GM18907 (cell line): ENCODE results near the gene EXOSC9.

Source experiments
- ATAC-seq: cut with Tn5 transposase; IDR thresholded peaks from one replicate; pipeline ENCODE4 v1.9.1; 2021; ENCODE audit warnings: mild to moderate bottlenecking, moderate library complexity; ENCODE audit not compliant: unreplicated experiment

EXOSC9 gene

DNA sequence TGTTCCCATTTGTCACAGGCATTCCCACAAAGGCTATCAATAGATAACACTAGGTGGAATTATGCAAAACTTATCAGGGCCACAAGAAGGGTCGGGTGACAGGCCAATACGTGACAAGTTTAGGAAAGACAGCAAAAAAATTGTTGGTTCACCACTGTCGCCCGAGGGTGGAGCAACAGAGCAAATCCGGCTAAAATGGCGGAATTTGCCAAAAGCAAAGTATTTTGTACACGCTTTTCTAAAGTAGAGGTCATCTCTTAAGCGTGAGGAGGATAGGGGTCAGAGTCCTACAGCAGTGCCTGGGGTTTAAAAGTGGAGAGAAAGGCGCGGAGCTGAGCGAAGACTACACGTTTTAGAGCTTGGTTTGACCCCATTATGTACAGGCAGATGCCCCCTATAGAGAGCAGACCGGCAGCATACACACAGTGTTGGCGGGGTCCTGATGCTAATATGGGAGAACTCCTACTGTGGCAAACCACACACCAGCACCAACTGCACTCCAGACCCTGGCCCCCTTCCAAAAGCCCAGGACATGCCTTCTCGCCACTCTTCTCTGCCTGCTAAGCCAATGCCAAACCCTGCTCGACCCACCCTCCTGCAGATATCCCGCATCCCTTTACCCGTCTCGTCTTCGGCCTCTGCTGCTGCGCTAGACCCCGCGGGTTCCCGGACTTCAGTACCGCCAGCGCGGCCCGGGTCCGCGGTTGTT, 21.8 kb downstream of the EXOSC9 start:
- peak; percentile 44 for ATAC-seq

DNA sequence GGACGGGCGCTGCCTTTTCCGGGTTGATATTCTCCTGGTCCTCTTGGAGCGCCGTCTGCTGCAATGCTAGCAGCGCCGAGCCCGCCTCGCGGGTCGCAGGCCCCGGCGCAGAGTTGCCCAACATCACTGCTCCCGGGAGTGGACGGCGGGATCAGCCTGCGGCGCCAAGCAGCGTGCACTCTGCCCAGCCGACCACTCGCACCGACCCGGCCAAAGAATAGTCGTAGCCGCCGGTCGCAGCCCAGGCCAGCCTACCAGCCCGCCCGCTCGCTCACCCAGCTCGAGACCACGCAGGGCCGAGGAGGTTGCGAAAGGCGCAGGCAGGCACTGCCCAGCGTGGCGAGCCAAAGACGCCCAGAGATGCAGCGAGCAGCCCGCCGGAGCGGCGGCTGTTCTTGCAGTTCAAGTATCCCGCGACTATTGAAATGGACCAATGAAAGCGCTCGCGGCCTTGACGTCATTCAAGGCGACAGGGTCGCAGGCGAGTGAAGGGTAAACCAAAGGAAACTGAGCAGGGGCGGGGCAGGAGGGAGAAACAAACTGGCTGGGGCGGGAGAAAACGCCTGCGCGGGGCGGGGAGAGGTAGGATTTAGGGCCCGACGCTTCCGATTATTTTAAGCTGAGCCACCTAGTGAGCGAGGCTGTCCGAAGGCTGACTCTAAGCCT, 22.5 kb downstream of the EXOSC9 start, which contains the start of gene CCNA2:
CCNA2 (minus strand) TSS at position 379 of the 666 bp plus-strand sequence; CDS start at position 124, 255 bp downstream.
- ATAC-seq, result peak; percentile 93

DNA sequence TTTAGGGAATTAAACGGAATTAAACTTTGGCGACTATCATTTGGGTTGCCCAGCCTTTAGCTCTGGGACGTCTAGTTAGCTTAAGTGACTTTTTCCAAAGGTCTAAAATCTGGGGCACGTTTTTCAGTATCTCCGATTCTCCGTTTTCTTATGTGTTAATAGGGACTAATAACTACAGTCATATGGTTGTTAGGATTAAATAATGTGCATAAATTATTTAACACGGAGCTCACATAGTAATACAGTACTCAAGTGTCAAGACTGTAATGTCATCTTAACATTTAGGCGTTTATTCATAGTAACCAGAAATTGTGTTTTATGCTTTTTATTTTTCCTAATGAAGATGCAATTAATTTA, 23.0 kb downstream of the EXOSC9 start:
- no peak for ATAC-seq

DNA sequence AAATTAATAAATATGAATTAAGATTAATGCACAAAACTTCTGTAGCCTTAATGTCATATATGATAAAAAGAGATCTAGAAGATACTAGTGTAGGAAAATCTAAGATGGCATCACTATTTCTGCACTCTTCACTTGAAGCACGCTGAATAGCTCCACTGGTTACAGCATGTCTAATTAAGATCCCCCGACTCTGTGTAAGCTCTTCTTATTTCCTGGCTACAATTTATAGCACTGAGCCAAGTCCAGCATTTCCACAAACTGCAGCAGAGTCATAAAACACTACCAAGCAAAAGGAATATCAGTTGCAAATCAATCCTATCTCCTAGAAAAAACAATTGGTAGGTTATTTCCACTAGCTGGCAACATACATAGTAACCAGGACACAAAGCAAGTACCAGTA, 23.8 kb downstream of the EXOSC9 start:
- ATAC-seq, result no peak

DNA sequence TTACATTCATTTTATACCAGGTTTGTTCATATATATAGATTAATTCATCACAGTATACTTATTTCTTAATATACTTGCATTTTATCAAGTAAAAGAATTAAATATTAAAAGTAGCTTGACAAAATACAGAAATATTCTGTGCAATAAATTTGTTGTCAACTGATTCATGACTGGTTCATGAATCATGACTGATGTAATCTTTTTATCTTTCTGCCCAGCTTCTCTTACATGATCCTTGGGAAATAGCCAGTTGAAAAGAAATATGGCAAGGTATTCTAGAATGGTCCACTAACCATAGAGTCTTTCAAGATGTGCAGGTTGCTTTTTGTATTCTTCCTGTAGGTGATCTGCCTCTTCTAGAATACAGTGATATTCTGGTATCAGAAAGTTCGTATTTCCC, 26.7 kb downstream of the EXOSC9 start:
- no peak for ATAC-seq

DNA sequence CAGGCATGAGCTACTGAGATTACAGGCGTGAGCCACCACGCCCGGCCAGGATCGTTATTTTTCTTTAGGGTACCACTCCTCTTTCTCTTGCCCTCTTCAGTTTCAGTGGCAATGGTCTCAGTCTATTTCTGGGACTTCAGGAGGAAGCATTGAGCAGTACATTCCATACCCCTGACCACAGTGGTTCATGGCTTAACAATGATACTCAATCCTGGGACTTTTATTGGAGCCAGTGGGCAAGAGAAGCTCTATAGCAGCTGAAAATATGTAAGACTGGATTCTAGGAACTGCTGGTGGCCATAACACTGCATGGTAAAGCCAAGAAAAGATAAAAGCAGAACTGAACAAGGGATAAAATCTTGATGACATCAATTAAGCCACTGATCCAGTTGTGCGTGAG, 28.4 kb downstream of the EXOSC9 start:
- no peak for ATAC-seq

DNA sequence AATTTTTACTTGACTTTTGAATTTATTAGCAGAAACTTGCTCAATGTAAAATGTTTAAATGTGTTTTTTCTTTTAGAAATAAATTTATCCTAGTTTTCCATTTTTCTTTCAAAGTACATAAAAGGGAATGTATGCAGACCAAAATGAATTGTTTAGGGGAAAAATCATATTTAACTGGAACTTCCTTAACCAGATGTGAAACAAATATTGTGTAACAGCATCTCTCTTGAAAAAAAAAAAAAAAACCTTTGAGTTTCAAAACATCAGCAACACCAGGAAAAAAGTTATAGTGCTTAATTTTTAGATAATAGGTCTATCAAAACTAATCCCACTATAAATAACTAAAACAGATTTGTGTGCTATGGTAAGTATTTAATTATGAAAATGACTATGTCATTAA, 37.0 kb downstream of the EXOSC9 start:
- no peak for ATAC-seq

DNA sequence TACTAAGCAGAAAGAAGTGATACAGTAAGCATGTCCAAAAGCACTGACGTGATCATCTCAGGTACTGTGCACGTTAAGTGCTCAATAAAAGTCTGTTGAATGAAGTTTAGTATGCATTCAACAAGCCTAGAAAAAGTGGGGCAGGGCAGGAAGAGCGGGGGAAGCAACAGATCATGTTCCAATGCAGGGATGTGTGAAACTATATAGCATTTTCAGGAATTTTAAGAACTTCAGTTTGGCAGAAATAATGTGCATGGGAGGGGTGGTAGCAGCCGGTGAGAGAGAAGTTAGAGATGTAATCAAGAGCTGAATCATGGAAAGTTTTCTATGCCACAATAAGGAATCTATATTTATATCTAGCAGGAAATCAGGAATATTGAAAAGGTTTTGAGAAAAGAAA, 41.7 kb downstream of the EXOSC9 start:
- no peak for ATAC-seq

DNA sequence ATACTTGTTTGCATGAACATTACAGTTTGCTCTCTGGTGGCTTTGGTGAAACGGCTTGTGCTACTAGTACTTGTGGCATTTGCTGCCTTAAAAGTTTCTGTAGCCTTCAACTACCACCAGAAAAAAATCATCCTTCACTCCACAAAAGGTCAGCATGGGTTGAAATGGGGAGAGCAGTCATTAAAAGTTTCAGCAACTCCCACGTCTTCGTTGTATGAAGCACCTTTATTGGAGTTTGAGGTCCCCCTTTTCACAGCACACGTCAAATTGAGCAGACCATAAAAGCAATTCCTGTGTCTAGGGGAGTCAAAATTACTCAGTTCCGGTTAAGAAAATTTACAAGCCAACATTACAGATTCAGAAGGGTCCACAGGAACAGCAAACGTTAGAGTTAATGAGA, 45.5 kb downstream of the EXOSC9 start:
- no peak for ATAC-seq

DNA sequence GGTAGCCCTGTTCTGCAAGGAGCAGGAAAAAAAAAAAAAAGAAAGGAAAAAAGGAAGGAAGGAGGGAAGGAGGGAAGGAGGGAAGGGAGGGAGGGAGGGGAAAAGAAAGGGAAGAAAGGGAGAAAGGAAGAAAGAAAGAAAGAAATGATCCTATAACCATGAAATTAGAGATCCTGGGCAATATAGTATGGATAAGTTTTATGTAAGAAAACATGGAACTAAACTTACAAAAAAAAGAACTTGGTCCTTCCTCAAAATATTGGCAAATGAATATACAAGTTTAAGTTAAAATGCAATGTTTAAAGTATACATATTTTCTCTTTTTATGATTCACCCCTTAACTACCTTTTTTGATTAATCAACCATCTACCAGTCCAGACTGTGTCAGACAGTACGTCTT, 50.2 kb downstream of the EXOSC9 start:
- ATAC-seq, result no peak

DNA sequence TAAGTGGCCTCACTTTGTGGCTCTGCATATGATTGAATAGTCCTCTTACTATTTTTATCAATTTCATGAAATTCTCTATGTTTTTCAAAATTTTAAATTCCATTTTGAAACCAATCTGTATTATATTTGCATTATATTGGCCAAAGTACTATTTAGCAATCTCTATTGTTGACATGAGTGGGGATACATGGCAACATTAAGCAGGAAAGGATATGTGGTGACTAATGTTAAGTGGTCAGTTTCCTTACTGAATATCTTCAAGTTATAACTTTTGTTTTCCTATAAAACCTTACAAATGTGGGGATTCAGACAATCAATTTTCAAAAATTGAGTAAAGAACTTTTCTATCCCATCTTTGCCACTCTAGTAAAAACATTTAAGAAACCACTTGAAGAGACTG, 59.0 kb downstream of the EXOSC9 start:
- ATAC-seq, result no peak

DNA sequence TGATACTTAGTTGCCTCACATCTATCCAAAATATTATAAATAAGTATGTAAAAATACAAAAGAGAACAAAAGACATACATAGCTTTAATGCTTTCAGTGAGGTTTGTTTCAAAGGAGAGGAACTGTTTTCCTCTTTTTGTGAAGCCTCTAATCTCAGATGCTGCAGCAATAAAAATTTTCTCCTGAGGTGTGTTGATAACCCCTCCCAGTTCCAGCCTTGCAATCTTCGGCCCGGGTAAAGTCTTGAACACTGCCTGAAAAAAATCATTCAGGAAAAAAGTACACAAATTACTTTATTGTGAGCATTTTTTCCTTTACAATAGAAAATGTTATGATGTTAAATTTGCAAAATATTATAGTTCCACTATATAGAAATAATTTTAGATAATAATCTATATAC, 60.3 kb downstream of the EXOSC9 start:
- no peak for ATAC-seq

DNA sequence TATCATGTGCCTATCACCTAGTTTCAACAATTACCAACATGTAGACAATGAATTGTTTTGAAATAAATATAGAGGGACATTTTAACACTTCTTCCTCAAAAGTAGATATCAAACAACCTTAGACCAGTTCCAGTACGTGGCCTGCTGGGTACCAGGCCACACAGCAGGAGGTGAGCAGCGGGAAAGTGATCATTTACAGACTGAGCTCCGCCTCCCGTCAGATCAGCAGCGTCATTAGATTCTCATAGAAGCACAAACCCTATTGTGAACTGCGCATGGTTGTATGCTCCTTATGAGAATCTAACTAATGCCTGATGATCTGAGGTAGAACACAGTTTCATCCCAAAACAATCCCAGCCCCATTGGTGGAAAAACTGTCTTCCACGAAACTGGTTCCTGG, 62.7 kb downstream of the EXOSC9 start:
- ATAC-seq, result no peak
